Measurements from ENCODE around the gene AADAC.

AADAC gene

DNA sequence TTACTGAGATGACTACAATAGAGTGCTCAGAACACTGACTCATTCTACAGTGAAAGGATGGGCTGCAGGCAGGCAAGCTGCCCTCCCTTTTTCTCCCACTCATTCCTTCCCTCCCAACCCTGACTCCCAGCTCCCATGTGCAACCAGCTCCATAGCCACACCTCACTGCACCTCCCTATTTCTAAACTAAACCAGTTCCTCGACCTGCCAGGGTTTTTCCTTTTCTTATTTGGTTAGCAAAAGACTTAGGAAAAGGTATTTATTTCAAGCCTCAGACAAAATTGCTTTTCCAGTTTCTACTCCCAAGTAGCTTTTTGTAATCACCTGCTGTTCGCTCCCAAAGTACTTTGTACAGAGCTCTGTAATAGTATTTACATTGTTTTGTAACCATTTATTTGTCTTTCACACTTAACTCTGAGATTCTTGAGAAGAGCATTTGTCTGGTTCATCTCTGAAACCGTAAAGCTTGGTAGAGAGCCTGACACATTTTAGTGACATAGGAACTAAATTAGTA, 2.2 kb downstream of the AADAC start:
- DNase-seq (ENCODE audit: low read depth in 1 of 2, low spot score in 1 of 2): no peak
- H3K27me3 ChIP-seq (ENCODE audit: insufficient read depth, poor library complexity, severe bottlenecking): no peaks in the 10 kb centered on the region
- no peak overlapping the region for H3K27ac ChIP-seq (replicated peaks)
- no peak overlapping the region for H3K4me3 ChIP-seq (replicated peaks; ENCODE audit: insufficient read depth, low read length)
- TF ChIP-seq GABPA (IDR thresholded peaks at IDR 0.05; ENCODE audit: low read depth) (no peak), SPI1 (IDR thresholded peaks at IDR 0.05; ENCODE audit: borderline replicate concordance, low read depth) (no peak), POLR2AphosphoS5 (IDR thresholded peaks at IDR 0.05; ENCODE audit: low read depth) (no peak)
- TF ChIP-seq, protein P1, sequence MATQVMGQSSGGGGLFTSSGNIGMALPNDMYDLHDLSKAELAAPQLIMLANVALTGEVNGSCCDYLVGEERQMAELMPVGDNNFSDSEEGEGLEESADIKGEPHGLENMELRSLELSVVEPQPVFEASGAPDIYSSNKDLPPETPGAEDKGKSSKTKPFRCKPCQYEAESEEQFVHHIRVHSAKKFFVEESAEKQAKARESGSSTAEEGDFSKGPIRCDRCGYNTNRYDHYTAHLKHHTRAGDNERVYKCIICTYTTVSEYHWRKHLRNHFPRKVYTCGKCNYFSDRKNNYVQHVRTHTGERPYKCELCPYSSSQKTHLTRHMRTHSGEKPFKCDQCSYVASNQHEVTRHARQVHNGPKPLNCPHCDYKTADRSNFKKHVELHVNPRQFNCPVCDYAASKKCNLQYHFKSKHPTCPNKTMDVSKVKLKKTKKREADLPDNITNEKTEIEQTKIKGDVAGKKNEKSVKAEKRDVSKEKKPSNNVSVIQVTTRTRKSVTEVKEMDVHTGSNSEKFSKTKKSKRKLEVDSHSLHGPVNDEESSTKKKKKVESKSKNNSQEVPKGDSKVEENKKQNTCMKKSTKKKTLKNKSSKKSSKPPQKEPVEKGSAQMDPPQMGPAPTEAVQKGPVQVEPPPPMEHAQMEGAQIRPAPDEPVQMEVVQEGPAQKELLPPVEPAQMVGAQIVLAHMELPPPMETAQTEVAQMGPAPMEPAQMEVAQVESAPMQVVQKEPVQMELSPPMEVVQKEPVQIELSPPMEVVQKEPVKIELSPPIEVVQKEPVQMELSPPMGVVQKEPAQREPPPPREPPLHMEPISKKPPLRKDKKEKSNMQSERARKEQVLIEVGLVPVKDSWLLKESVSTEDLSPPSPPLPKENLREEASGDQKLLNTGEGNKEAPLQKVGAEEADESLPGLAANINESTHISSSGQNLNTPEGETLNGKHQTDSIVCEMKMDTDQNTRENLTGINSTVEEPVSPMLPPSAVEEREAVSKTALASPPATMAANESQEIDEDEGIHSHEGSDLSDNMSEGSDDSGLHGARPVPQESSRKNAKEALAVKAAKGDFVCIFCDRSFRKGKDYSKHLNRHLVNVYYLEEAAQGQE (IDR thresholded peaks at IDR 0.05; ENCODE audit: insufficient replicate concordance, low read depth): no peak
- TF ChIP-seq, protein P2, sequence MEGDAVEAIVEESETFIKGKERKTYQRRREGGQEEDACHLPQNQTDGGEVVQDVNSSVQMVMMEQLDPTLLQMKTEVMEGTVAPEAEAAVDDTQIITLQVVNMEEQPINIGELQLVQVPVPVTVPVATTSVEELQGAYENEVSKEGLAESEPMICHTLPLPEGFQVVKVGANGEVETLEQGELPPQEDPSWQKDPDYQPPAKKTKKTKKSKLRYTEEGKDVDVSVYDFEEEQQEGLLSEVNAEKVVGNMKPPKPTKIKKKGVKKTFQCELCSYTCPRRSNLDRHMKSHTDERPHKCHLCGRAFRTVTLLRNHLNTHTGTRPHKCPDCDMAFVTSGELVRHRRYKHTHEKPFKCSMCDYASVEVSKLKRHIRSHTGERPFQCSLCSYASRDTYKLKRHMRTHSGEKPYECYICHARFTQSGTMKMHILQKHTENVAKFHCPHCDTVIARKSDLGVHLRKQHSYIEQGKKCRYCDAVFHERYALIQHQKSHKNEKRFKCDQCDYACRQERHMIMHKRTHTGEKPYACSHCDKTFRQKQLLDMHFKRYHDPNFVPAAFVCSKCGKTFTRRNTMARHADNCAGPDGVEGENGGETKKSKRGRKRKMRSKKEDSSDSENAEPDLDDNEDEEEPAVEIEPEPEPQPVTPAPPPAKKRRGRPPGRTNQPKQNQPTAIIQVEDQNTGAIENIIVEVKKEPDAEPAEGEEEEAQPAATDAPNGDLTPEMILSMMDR (IDR thresholded peaks at IDR 0.05; ENCODE audit: insufficient read depth, low read length): no peak

DNA sequence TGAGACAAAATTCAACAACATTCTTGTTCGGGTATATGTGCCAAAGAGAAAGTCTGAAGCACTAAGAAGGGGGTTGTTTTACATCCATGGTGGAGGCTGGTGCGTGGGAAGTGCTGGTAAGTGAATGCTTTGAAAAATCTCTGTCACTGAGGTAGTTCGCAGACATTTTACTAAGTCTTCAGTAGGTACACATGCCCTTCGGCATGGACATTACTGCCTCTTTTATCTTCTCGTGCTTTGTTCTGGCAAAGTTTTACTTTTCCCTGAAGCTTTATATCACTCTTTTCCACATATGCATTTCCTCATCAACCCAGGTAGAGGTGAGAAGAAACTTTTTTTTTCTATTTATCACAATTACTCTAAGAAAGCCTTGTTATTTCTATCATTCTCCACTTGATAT, 3.6 kb downstream of the AADAC start:
- no peak for DNase-seq (ENCODE audit: low read depth in 1 of 2, low spot score in 1 of 2)
- Histone ChIP-seq H3K27ac (replicated peaks) (no peak overlapping the region), H3K27me3 (ENCODE audit: insufficient read depth, poor library complexity, severe bottlenecking) (no peaks in the 10 kb centered on the region), H3K4me3 (replicated peaks; ENCODE audit: insufficient read depth, low read length) (no peak overlapping the region)
- TF ChIP-seq, protein P2 (IDR thresholded peaks at IDR 0.05; ENCODE audit: insufficient read depth, low read length): no peak
- TF ChIP-seq, protein P1 (IDR thresholded peaks at IDR 0.05; ENCODE audit: insufficient replicate concordance, low read depth): no peak
- no peak for TF ChIP-seq GABPA (IDR thresholded peaks at IDR 0.05; ENCODE audit: low read depth)

DNA sequence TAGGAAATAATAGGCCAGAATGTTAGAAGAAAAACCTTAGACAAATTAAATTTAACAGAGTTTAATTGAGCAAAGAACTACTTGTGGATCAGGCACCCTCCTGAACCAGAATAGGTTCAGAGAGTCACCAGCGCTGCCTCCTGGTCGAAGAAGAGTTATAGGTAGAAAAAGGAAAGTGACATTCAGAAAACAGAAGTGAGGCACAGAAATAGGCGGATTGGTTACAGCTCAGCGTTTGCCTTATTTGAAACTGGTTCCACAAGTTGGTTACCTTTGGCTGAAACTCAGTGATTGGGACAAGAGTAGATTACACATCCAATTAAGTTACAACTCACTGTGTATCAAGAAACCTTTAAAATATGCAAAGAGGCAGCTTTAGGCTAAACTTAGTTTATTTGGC, 4.4 kb downstream of the AADAC start:
- TF ChIP-seq POLR2AphosphoS5 (IDR thresholded peaks at IDR 0.05; ENCODE audit: low read depth): no peak
- TF ChIP-seq GABPA (IDR thresholded peaks at IDR 0.05; ENCODE audit: low read depth): no peak
- TF ChIP-seq, protein P1 (IDR thresholded peaks at IDR 0.05; ENCODE audit: insufficient replicate concordance, low read depth): no peak

DNA sequence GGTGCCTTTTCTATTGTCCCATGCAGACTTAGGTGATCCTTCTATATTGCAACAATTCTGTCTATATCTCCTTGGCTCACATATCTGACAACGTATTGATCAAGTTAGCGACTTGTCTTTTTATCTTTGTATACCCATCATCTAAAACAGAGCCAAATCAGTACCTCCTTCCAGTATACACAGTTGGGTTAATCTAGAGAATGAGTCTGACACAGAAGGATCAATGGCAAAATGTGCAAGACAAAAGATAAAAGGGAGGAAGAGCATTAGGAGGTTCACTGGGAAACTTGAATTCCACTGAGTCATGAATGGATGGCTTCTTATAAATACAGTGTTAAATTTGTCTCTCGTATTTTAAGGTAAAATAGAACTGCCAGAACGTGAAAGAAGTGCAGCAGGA, 6.0 kb downstream of the AADAC start:
- TF ChIP-seq SPI1 (IDR thresholded peaks at IDR 0.05; ENCODE audit: borderline replicate concordance, low read depth): no peak
- TF ChIP-seq POLR2AphosphoS5 (IDR thresholded peaks at IDR 0.05; ENCODE audit: low read depth): no peak
- TF ChIP-seq GABPA (IDR thresholded peaks at IDR 0.05; ENCODE audit: low read depth): no peak
- TF ChIP-seq, protein P2 (IDR thresholded peaks at IDR 0.05; ENCODE audit: insufficient read depth, low read length): no peak
- TF ChIP-seq, protein P1 (IDR thresholded peaks at IDR 0.05; ENCODE audit: insufficient replicate concordance, low read depth): no peak
- Histone ChIP-seq H3K27ac (replicated peaks) (no peak overlapping the region), H3K27me3 (ENCODE audit: insufficient read depth, poor library complexity, severe bottlenecking) (no peaks in the 10 kb centered on the region), H3K4me3 (replicated peaks; ENCODE audit: insufficient read depth, low read length) (no peak overlapping the region)
- no peak for DNase-seq (ENCODE audit: low read depth in 1 of 2, low spot score in 1 of 2)

More for the DNA sequence above, 4.4 kb downstream of the AADAC start:
- Histone ChIP-seq H3K4me3 (replicated peaks; ENCODE audit: insufficient read depth, low read length) (no peak overlapping the region), H3K27me3 (ENCODE audit: insufficient read depth, poor library complexity, severe bottlenecking) (no peaks in the 10 kb centered on the region), H3K27ac (replicated peaks) (no peak overlapping the region)
- no peak for DNase-seq (ENCODE audit: low read depth in 1 of 2, low spot score in 1 of 2)

Measured in HL-60 (cell line).